Activated T-cell treated with anti-CD3 and anti-CD28 coated beads for 1 hour (primary cell): Measurements from ENCODE around the gene ADM.
"Not testable (repeated sequence)": the region's sequence is repeated elsewhere in the genome, so short reads cannot be mapped to it uniquely, and the experiment has no call there.

Experiments
- DNase-seq: peaks from one replicate; pipeline ENCODE4 v3.0.0-alpha.2; 2020; ENCODE audit warnings: low read depth

The ADM gene, protein sequence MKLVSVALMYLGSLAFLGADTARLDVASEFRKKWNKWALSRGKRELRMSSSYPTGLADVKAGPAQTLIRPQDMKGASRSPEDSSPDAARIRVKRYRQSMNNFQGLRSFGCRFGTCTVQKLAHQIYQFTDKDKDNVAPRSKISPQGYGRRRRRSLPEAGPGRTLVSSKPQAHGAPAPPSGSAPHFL

DNA sequence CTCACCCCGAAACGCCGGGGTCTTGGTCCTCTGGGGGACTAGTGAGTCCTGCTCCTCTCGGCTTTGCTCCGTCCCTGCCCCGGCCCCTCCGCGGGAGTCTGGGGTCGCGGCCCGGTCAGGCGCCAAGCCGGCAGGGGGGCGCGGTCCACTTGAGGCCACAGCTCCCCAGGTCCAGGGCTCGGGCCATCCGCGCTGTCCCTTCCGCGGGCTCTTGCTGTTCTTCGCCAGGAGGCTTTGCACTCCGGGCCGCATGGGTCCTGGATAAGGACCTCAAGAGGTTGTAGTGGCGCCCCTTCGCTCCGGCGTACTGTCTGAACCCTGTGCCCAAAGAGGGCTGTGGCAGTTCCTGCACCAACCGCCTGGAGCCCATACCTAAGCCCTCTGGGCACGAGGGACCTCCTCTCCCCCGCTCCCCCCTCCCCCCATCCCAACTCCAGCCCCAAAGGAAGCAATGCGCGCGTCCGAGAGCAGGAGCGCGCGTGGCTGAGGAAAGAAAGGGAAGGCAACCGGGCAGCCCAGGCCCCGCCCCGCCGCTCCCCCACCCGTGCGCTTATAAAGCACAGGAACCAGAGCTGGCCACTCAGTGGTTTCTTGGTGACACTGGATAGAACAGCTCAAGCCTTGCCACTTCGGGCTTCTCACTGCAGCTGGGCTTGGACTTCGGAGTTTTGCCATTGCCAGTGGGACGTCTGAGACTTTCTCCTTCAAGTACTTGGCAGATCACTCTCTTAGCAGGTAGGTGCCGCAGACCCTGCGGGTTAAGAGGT is at the start of gene ADM:
ADM (plus strand) TSS at position 579 of the 767 bp plus-strand sequence. CDS start 628 bp downstream, outside the sequence.
- DNase-seq = peak; percentile 12

DNA sequence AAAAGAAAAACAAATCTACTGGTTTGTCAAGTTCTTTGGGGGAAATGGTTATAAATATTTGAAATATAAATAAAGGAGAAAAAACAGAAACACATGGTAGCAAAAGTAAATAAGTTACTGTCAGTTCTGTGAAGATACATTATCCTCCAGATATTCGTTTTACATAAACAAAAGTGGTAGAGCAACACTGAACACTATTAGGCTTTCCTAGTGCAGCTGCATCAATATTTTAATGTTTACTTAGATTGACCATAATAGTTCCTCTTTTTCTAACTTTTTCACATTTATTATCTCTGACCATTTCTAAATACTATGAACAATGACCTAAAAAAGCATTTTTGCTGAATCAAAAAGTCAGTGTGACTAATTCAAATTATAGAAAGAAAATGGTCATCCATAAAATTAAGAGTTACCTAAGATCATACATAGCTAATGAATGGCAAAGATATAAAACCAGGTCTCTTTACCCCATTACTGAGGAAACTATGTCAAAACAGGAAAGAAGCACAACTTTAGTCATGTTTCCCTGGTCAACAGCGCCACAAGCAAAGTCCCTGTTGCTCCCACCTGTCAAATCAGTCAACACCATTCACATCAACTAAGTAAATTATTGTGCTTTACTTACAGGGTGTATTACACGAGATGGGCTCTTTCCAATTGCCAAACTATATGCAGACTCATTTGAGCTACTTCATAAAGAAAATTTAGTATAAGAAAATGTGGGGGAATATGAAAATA is 49.3 kb upstream of the ADM start:
- no peak for DNase-seq

DNA sequence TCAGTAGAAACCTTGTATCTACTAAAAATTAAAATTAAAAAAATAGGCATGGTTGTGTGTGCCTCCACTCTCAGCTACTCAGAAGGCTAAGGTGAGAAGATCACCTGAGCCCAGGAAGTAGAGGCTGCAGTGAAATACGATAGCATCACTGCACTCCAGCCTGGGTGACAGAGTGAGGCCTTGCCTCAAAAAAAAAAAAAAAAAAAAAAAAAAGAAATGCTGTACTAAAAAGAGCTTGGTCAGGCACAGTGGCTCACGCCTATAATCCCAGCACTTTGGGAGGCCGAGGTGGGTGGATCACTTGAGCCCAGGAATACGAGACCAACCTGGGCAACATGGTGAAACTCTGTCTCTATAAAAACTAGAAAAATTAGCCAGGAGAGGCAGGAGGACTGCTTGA is 47.4 kb upstream of the ADM start:
- no peak for DNase-seq

DNA sequence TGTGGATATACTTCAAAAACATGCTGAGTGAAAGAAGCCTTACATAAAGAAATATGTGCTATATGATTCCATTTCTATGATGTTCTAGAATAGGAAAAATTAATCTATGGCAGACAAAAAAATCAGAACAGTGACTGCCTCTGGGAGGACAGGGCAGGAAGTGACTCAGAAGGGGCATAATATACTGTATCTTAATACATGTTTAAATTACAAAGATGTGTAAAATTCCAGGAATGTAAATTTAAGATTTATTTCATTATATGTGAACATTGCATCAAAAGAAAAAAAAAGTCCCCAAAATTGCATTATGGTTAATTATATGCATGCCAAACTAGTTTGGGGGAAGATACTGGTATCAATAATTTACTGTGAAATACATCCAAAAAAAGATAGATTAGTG is 43.1 kb upstream of the ADM start:
- no peak for DNase-seq

DNA sequence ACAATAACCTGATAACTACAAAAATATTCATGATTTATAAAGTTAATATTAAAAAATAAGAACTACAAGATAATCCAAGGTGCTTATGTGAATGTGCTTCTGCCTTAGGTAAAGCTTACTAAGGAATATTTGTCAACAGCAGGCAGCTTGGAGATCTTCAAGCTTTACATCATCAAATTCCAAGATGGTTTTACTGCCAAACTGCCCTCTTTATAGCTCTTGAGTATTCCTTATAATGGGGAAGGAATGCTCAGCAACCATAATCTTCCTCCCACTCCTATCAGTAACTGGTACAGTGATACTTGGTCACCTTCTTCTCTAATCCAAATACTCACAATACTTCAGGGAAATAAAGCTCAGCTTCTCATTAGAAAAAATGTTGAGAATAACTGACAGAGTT is 40.9 kb upstream of the ADM start:
- DNase-seq = no peak

DNA sequence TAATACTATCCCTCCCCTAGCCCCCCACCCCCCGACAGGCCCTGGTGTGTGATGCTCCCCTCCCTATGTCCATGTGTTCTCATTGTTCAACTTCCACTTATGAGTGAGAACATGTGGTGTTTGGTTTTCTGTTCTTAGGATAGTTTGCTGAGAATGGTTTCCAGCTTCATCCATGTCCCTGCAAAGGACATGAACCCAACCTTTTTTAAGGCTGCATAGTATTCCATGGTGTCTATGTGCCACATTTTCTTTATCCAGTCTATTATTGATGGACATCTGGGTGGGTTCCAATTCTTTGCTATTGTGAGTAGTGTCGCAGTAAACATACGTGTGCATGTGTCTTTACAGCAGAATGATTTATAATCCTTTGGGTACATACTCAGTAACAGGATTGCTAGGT is 40.2 kb upstream of the ADM start:
- DNase-seq = not testable (repeated sequence)

DNA sequence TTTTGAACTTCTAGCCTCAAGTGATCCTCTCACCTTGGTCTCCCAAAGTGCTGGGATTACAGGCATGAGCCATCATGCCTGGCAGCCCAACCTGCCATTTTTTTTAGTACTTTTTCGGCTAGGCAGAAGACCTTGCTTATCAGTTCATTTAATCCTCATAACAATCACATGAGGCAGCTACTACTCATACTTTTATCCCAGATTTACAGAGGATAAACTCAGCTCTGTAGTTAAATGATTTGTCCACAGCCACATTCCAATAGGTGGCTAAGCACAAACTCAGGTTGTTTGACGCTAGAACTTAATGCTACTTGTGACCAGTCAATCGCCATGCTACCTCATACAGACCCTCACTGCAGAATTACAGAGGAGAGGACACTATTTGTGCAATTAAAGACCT is 38.9 kb upstream of the ADM start:
- DNase-seq = no peak

DNA sequence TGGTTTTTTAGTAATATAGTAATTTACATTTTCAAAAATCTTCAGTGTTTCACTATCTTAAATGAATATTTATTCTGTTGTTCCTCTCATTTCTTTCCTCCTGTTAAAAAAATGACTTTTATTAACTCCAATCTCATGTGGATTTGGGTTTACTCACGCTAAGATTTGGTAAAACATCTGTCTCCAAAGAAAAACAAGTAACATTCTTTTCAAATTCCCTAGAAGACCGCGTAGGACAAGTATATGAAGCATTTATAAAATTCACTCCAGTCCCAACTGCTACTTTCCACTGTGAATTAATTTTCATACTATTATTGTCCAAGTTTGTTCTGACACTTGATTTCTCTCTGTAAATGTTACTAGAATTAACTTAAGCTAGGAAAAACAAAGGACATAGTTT is 37.1 kb upstream of the ADM start:
- DNase-seq = no peak

DNA sequence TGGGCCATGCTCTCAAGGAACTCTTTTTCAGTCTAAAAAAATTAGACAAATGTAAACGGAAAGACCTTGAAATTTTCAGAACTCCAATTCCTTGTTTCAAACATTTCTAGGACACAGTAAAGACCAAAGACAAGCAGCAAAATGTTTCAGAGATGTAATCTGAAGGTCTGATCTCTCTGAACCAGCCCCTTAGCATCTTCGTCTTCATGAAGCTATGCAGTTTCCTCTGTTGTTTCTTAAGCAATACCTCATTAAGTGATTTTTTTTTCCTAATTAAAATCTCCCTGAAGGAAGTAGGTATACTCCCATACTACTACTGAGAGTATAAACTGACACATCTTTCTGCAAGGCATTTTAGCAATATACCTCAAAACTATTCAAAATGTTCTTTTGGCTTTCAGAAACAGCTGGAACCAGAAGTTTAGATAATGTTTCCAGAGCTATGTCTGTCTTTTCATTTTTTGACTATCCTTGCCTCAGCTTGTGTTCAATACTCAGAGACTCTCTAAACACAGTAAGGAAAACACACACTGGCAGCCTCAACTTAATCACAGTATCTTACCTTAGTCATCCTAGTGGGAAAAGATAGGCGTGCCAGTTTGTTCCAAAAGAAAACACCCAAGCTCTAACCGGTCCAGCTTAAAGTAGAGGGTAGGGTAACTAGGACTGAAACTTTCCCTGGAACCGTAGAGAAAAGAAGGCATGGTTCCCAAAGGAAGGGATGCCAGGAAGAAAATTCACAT is 36.0 kb upstream of the ADM start:
- DNase-seq = no peak

DNA sequence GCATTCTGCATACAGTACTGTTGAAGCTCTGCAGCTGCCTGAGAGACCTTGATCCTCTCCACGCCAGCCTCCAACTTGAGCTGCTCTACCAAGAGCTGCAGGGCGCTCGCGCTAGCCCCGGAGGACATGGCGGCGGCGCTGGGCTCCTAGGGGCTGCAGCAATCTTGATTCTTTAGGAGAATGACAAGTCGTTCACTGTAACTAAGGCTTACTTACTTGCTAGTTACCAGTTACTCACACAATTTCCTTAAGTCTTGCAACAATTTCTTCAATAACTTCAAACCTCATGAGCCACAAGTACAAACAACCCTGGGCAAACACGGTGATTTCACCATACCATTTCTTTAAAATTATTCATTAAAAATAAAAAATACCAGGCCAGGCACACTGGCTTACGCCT is 32.7 kb upstream of the ADM start:
- no peak for DNase-seq

DNA sequence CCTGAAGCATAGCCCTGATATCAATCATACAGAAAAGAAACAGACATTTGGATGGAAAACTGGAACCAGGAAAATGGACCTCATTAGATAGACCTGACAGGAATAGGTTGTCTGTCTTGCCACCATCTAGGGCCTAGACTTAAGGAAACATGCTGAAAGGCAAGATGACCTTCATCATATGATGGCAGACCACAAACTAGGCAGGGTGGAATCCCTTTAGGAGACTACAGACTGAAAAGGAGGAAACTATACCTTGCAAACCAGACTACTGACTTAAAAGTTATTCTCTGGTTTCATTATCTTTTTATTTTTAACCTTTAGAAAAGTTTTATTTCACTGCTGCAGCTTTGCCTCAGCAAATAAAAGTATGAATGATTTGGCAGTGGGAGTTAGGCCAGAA is 31.1 kb upstream of the ADM start:
- DNase-seq = no peak

DNA sequence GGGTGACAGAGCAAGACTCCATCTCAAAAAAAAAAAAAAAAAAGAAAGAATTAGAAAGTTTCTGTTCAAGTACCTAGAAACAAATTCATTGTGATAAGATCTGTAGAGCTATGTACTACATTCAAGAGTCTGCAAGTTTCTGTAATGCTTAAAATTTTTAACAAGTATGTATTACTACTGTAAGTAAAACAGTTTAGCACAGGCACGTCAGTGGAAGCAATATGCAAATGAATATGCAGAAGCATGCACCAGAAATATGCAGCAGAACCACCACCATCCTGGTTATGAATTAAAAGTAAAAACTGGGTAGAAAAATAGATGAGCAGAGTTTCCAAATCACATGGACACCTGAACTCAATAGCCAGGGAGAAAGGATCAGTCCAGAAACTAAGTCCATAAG is 30.1 kb upstream of the ADM start:
- DNase-seq = no peak

DNA sequence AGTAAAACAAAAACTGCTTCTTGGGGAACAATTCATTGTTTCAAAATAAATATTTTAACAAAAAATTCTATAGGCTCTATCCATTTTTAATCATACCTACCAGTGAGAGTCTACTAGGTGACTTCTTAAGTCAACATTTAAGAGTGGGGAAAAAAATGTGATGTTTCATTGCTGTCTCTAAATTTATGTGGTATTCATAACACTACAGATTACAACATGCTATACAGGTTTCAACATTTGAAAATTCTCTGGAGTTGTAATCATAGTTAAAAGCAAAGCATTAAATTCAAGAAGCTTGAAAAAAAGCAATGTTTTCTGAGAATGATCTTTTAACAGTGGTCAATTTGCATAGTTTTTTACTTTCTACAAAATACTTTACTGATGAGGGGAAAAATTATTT is 29.2 kb upstream of the ADM start:
- DNase-seq = no peak

DNA sequence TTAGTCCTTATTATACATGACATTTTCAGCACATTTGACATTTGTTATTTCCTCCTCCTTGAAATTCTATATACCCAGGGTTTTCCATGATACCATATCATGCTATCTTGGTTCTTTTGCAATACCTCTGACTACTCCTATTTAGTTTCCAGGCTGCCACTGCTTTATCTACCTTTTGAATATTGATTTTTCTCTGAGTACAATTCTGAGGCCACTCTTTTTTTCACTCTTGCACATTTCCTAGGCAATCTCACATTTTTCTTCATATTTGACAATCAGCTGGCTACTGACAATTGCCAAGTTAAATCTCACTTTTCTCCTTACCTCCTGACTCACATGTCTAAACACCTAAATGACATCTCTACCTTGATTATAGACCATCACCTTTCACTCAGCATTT is 22.8 kb upstream of the ADM start:
- DNase-seq = no peak

DNA sequence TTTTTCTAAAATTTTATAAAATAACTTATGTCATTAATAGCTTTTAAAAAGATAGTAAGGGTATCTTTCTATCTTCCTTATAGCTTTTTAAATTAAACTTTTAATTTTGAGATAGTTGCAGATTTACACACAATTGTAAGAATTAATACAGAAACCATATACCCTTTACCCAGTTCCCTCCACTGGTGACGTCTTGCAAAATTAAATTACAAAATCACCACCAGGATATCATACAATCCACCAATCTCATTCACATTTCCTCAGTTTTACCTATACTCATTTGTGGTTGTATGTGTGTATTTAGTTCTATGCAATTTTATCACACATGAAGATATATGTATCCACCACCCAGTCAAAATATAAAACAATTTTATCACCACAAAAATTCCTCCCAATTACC is 20.9 kb upstream of the ADM start:
- no peak for DNase-seq

DNA sequence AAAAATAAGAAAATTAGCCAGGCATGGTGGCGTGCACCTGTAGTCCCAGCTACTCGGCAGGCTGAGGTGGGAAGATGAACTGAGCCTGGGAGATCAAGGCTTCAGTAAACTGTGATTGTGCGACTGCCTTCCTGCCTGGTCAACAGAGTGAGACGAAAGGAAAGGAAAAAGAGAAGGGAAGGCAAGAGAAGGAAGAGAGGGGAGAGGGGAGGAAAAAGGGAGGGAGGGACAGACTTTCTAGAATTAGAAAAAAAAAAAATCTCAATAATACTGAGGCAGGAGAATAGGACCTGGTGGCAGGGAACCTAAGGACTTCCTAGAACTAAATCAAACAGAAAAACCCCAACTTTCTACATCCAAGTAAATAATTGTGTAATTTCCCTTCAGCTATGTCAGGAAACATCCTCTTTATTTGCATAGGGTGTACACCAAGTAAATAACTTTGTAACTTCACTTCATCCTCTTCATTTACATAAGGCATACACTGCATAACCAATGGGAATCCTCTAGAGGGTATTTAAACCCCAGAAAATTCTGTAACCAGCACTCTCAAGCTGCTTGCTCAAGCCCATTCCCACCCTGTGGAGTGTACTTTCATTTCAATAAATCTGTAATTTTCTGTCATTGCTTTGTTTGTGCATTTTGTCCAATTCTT is 19.6 kb upstream of the ADM start:
- no peak for DNase-seq

DNA sequence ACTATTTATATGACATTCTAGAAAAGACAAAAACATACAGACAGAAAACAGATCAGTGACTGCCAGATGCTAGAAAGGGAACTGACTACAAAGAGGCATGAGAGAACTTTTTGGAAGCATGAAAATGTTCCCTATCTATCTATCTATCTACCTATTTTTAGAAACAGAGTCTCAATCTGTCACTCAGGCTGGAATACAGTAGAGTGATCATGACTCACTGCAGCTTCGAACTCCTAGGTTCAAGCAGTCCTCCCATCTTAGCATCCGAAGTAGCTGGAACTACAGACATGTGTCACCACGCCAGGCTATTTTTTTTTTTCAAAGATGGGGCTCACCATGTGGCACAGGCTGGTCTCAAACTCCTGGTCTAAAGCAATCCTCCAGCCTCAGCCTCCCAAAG is 17.7 kb upstream of the ADM start:
- no peak for DNase-seq

DNA sequence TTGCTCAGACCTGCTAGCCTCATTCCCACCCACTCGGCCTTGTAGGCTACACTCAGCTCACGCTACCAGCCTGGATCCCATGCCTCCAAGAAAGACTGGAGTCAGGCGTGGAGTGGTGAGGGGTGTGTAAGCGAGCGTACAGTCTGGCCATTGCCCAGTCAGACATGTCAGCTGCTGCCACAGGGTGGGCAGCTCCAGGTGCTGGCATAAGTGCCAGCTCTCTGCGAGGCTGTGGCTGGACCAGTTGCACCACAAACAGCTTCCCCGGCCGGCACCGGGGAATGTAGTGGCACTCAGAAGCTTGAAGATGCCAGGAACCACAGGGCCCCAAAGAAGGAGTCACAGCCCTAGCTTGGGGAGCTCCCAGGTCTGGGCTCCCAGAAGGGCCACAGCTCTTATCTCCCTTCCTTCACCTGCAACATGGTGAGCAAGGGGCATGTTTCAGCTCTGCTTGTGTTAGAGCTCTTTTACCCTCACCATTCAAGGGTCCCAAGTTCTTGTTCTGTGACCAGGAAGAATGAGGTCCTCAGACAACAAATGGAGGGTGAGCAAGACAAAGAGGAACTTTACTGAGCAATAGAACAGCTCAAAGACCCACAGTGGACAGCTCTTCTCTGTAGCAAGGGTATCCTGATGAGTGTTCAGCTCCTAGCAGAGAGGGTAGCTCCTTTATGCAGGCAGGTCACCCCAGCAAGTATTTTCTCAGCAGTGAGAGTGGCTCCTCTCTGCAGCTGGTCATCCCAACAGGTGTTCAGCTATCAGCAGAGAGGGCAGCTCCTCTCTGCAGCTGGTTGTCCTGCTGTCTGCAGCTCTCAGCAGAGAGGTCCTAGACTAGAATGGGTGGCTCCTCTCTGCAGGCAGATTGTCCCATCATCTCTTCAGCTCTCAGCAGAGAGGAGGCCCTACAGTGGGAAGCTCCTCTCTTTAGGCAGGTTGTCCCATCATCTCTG is 16.8 kb upstream of the ADM start:
- DNase-seq = no peak

DNA sequence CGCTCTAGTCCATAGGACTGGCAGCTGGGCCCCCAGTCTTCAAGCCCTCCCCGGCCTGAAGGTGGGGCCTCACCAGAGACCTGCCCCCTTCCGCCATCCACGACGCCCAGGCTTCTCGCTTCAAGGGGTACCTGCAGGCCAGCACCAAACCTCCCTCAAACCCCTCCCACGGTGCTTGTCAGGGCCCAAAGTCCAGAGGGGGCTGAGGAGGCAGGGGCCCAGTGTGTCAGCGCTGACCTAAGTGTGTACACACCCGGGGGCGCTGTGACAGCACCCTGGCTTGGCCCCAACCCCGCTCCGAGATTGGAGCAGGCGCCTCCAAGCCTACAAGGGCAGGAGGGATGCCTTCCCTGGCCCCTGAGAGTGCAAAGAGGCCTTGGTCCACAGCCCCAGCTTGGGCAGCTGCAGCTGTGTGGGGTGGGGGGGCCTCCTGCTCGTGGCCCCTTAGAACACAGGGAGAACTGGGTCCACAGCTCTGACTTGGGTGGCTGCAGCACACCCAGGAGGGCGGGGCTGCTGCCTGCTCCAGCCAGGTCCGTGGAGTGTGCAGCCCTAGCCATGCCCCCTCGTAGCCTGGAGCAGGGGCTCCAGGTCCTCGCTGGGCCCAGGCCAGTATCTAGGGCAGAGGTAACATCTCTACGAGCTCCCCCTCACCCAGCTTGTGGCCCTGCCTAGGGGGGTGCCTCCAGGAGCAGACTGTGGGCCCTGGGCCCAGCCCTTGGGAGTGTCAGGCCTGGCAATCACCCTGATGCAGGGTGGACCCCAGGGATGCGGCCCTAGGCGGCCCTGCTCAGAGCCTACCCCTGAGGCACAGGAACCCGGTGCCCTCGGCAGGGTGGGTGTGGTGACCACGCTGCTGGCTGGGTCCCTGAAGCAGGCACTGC is 15.8 kb upstream of the ADM start:
- DNase-seq = no peak
